NCI-H128 (cell line): ENCODE data around the gene AFAP1L2.

ENCODE experiments used
- DNase-seq: peaks from one replicate; lab custom pipeline; 2025; ENCODE audit not compliant: unreplicated experiment; lab: John Stamatoyannopoulos, UW

Gene AFAP1L2

GRCh38 chr10:114391599-114391998, 12.7 kb downstream of the AFAP1L2 start:
- DNase-seq = no peak

- no peak for DNase-seq
These were observed 14.9 kb downstream of the AFAP1L2 start for GRCh38 chr10:114389426-114389825.

GRCh38 chr10:114388275-114388674, 16.0 kb downstream of the AFAP1L2 start:
- DNase-seq = no peak

GRCh38 chr10:114387784-114388183, 16.5 kb downstream of the AFAP1L2 start:
- DNase-seq = no peak

- no peak for DNase-seq
These were observed 17.9 kb downstream of the AFAP1L2 start for GRCh38 chr10:114386452-114386851.

DNA sequence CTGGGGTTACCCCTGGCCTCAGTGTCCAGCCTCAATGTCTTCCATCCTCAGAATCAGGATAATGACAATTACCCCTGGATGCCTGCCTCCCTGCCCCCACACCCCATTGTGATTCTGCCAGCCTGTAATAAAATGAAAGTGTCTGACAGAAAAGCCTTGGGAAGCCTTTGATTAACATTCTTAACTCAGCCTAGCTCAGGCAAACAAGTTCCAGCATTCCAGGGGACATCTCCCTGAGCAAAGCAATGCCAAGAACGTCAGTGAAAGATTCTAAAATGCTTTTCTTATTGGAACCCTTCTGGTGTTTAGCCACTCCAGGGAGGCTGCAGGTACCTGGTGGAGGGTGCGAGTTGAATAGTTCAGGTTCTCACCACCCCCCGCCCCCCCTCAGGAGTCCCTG, 18.7 kb downstream of the AFAP1L2 start:
- DNase-seq = no peak

DNA sequence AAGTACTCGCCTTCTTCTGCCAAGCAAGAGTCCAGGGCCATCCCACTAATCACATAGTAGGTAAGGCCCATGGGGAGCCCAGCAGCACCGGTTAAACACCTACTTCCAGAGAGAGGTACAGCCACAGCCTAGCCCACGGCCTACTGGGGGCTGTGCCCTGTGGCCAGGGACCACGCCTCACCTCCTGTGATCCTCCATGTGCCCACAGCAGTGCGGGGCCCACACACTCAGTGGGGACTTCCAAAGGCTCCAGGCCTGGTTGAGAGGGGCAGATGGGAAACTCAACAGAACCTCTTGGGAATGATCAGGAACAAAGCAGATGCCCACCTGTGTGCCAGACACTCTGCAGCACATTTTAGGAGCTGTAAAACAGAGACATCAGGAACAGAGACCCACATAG, 19.7 kb downstream of the AFAP1L2 start:
- no peak for DNase-seq

DNA sequence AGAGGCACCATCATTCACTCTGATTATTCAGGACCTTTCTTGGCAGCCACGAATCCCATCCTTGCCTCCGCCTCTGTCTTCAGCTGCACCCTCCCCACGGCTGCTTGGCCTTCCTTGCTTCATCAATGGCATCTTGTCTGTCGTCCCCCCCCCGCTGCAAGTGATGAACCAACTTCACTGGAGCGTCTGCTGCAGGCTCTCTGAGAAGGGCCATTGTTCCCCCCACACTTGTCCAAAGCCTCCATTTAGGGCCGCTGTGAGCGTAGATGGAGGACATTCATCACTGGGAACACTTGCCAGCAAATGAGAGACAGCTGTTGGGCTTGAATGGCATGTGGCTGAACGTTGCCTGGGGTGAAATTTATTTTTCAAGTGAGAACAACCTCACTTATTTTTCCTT, 20.1 kb downstream of the AFAP1L2 start:
- DNase-seq = no peak

- no peak for DNase-seq
These were observed 23.5 kb downstream of the AFAP1L2 start for GRCh38 chr10:114380797-114381196.

- no peak for DNase-seq
These were observed 24.2 kb downstream of the AFAP1L2 start for GRCh38 chr10:114380060-114380459.

DNA sequence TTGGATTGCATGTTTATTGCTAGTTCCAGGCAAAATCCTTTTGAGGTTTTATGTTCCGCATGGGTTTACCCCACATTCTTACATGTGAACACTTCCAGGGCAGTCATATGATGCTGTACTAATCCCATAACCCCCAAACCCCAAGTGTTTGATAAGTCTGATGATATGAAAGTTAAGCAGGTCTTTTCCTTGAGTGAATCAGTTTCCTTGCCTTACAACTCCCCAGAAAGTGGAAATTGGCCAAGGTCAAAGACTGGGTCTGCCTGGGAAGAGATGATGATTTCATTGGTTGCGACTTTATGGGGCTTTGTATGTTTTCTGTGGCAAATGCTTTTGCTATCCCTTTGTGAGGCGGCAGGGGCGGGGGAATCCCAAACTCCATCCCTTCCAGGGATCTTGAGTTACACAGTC, 24.7 kb downstream of the AFAP1L2 start:
- DNase-seq = no peak

- no peak for DNase-seq
These were observed 27.8 kb downstream of the AFAP1L2 start for GRCh38 chr10:114376523-114376922.

GRCh38 chr10:114375047-114375446, 29.3 kb downstream of the AFAP1L2 start:
- DNase-seq = no peak

DNA sequence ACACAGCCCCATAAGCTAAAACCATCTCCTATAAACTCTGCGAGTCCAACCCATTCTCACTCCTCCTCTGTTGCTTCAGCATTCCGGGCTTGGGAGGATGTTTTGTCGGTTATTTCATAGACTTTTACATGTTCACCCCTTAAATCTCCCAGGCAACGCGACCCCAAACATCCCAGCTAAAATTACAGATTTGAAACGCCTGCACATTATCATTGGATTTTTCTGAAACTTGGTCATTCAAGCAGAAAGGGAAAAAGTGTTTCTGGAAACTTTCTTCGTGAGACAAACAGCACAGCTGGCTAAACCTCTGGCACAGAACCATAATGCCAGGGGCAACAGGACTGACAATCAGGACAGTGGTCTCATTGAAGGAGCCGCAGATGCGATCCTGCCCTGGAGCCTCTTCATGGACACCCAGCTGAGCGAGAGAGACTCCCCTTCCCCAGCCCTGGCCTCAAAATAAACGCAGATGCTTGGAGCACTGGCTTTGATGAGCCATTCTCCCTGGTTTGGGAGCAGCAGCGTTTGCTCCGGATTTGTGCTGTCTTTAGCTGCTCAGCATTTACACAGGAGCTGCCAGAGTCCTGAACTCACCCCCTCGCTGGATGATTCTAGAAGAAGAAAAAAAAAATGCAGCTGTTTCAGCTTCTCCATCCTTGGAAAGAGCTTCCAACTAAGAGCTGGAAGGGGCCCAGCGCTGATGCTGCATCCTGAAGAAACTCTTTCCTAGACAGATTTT, 30.1 kb downstream of the AFAP1L2 start:
- DNase-seq = no peak

- DNase-seq = no peak
These were observed 30.7 kb downstream of the AFAP1L2 start for GRCh38 chr10:114373631-114374030.

DNA sequence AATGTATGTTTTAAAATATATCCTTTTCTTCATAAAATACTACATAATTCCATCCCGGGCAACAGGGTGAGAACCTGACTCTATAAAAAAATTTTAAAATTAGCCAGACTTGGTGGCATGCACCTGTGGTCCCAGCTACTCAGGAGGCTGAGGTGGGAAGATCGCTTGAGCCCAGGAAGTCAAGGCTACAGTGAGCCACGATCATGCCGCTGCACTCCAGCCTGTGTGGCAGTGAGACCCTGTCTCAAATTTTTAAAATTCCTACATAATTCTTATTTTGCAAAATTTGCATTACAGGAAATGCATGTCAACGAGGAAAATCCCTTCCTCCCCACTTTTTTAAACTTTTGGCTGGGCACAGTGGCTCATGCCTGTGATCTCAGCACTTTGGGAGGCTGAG, 31.3 kb downstream of the AFAP1L2 start:
- DNase-seq = no peak

DNA sequence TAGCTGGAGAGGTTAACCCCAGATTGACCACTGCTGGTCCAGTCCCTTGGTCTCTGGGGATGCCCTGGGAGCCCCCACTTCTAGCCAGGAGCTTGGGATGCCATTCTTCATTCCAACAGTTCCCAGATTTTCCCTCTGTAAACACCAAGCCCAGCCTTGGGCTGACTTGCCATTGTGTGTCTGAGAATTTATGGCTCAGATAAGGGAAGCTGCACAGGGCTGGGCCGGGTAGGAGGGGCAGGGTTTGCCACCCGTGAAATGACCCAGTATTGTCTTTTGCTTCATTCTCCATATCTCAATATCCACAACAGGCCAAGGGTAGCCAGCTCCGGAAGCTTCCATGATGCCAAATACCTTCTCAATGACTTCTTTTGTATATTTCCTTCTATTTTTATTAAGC, 32.1 kb downstream of the AFAP1L2 start:
- DNase-seq = no peak

DNA sequence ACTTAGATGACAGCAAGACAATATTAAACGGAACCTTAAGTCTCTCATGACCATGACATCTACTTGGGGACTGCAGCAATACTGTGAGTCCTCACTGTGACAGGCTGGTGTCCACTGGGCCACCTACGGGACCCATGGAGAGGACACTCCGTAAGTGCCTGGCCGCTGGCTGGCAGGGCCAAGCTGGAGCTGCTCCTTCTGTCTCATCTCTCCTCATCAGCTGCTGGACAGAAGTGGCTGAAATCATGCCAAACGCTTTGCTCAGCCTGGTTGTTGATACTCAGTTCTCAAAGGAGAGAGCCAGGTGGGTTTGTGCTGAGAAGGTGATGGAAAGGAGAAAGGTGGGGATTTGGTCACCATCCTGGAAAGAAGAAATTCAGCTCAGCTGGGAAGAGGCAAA, 33.3 kb downstream of the AFAP1L2 start:
- no peak for DNase-seq

GRCh38 chr10:114370199-114370598, 34.1 kb downstream of the AFAP1L2 start:
- DNase-seq = no peak

GRCh38 chr10:114368057-114368391, 36.3 kb downstream of the AFAP1L2 start:
- DNase-seq = no peak

GRCh38 chr10:114367351-114368056, 36.8 kb downstream of the AFAP1L2 start:
- DNase-seq = no peak

GRCh38 chr10:114364726-114365125, 39.6 kb downstream of the AFAP1L2 start:
- no peak for DNase-seq
